ENCODE data around the gene CIAO3. TPM values are rescaled to one million over a fixed set of nuclear protein-coding genes. Genes with fewer than 3 reads are reported as not detected.

CIAO3 gene
- total and polyA plus RNA-seq, 2 donors (not counting 1 experiment from before 2014, with no cell fraction given) = 59.4 to 68.4 TPM

GRCh38 chr16:684071-684794 is 56.6 kb downstream of the CIAO3 start, which contains the start of gene JMJD8:
JMJD8 (minus strand) TSS chr16:684334; CDS start chr16:684319, 15 bp downstream.
- peaks cover 32% of the 10 kb centered on the region for H4K20me1 ChIP-seq (ENCODE audit: control insufficient read depth, insufficient read depth, low read length, poor library complexity, severe bottlenecking)
- peaks cover 43% of the 10 kb centered on the region for H3K79me2 ChIP-seq (ENCODE audit: control insufficient read depth, insufficient read depth, low read length)
- peak within 1 kb of the TSS; percentile 73 for H3K9ac ChIP-seq (ENCODE audit: low read length)
- H3K27me3 Mint-ChIP-seq = no peaks in the 10 kb centered on the region
- WGBS (ENCODE audit: insufficient coverage) = 3% methylated on average over 91 of the region's 91 CpGs
- H3K4me3 ChIP-seq (ENCODE audit: control extremely low read depth in 1 of 5, extremely low read depth in 1 of 5, insufficient read depth in 1 of 5, low read depth in 2 of 5, low read length in 4 of 5) = peak within 1 kb of the TSS in 4 of 5 experiments; percentile 57 to 72 (median 63)
- H3K9me3 Mint-ChIP-seq (ENCODE audit: insufficient read depth) = no peaks in the 10 kb centered on the region
- H3K4me1 Mint-ChIP-seq = peaks cover 32% of the 10 kb centered on the region
- peak; percentile 98 for DNase-seq
- TF ChIP-seq EZH2 (IDR thresholded peaks at IDR 0.05; ENCODE audit: borderline replicate concordance, insufficient read depth, low read depth, low read length, poor library complexity, severe bottlenecking) (no peak), CTCF (IDR thresholded peaks at IDR 0.05) (no peak)
- peak; percentile 48 for ATAC-seq (ENCODE audit: low read depth)
- peaks cover 0 to 27% of the 10 kb centered on the region in 2 experiments for H3K36me3 ChIP-seq (replicated peaks in 1 of 2; ENCODE audit: control extremely low read depth in 1 of 2, control insufficient read depth in 1 of 2, extremely low read depth in 1 of 2, insufficient read depth in 2 of 2, low read length in 1 of 2)
- H3K27me3 ChIP-seq (replicated peaks in 1 of 4; ENCODE audit: control extremely low read depth in 1 of 4, control insufficient read depth in 3 of 4, insufficient read depth in 4 of 4, low read length in 3 of 4) = no peaks in the 10 kb centered on the region
- ChIA-PET CTCF (interaction anchor here (0.8 to 0.9 kb wide), 2 partner anchors 21 to 37 kb away, joined by 3 read pairs; partner anchors contain the start of gene ANTKMT), POLR2A (interaction anchor here (0.6 to 1.4 kb wide), 4 partner anchors 17 to 608 kb away, joined by 3 to 4 read pairs (median 4); partner anchors contain the start of genes ANTKMT and RHOT2)
- H3K4me3 Mint-ChIP-seq = peak within 1 kb of the TSS; percentile 86
- intact Hi-C loops (cut with micrococcal nuclease) = loop anchor here (1.0 to 5.0 kb wide), 6 partner anchors 15 to 57 kb away; partner anchors contain the start of genes ANTKMT, CIAO3, MCRIP2 and RHOT2
- peak within 1 kb of the TSS; percentile 73 for H2AFZ ChIP-seq (ENCODE audit: insufficient read depth, low read depth, low read length, poor library complexity, severe bottlenecking)
- peak within 1 kb of the TSS; percentile 97 for H3K4me2 ChIP-seq (replicated peaks; ENCODE audit: low read depth, low read length, poor library complexity, severe bottlenecking)
- peak within 1 kb of the TSS; percentile 91 for H3K27ac Mint-ChIP-seq
- peak within 1 kb of the TSS; percentile 64 to 89 for H3K27ac ChIP-seq (ENCODE audit: low read length in 2 of 2)
- H3K4me1 ChIP-seq (ENCODE audit: control insufficient read depth in 2 of 2, insufficient read depth in 2 of 2, low read length in 2 of 2) = peaks cover 31 to 48% of the 10 kb centered on the region in 2 donors
- no peaks in the 10 kb centered on the region for H3K9me3 ChIP-seq (ENCODE audit: control extremely low read depth in 1 of 3, control insufficient read depth in 2 of 3, insufficient read depth in 1 of 3, low read length in 2 of 3)
